OCI-LY7 (cell line): ENCODE measurements around the gene EXOSC10.

Experiments
- CTCF ChIP-seq: fragments of 200-600 bp; sonication (generic); conservative IDR thresholded peaks from 2 replicates; pipeline ENCODE4 v1.5.1; 2014; ENCODE audit warnings: mild to moderate bottlenecking, antibody characterized with exemption, low read length, moderate library complexity, mixed read lengths
- EZH2phosphoT487 ChIP-seq: fragments of 200-600 bp; sonication (generic); IDR thresholded peaks from 2 replicates; pipeline ENCODE4 v1.6.1; 2018; ENCODE audit warnings: low read depth, borderline replicate concordance, mild to moderate bottlenecking, mixed run types, antibody characterized with exemption, low read length, moderate library complexity, mixed read lengths

GRCh38 chr1:11046625-11047365, 52.9 kb downstream of the EXOSC10 start, which contains the start of gene MASP2:
- TF ChIP-seq CTCF: no peak
- no peak for TF ChIP-seq EZH2phosphoT487
